Caco-2 (cell line): ENCODE results near the gene PTPN7. TPM values are rescaled to one million over a fixed set of nuclear protein-coding genes. Genes with fewer than 3 reads are reported as not detected.
"Not testable (repeated sequence)": the region's sequence is repeated elsewhere in the genome, so short reads cannot be mapped to it uniquely, and the experiment has no call there.

Source experiments
- BruUV-seq: library from RNA; stranded (reverse); fragments of 400-500 nt; replicated peaks from 2 replicates; lab custom pipeline; 2021; lab: Mats Ljungman, UMichigan
- CTCF ChIA-PET: fragments of 300-600 bp; sonication (Branson Sonifier 250); formaldehyde crosslinking; loops from one replicate; lab custom pipeline; 2022; ENCODE audit warnings: antibody characterized with exemption; lab: Charles Lee
- POLR2A ChIA-PET: fragments of 300-600 bp; sonication (Branson Sonifier 250); formaldehyde crosslinking; loops from one replicate; lab custom pipeline; 2022; ENCODE audit warnings: antibody characterized with exemption; lab: Charles Lee
- DNase-seq, 2 experiments: peaks; one replicate each; pipeline versions ENCODE4 v3.0.0 to v3.0.0-alpha.2; 2020 to 2022
- H3K27me3 ChIP-seq: replicated peaks from 2 replicates; pipeline ENCODE4 v1.6.0; 2011; ENCODE audit warnings: low read length; ENCODE audit not compliant: control insufficient read depth, insufficient read depth
- H3K36me3 ChIP-seq: 2 replicates; pipeline ENCODE4 v1.5.1; 2011; ENCODE audit warnings: low read length; ENCODE audit not compliant: control insufficient read depth, insufficient read depth
- H3K4me1 ChIP-seq: fragments of 250-450 bp; sonication (Bioruptor Pico); 2 replicates; pipeline ENCODE4 v1.5.1; 2020; ENCODE audit warnings: mild to moderate bottlenecking
- H3K4me3 ChIP-seq: 2 replicates; pipeline ENCODE4 v1.5.1; 2011; ENCODE audit warnings: low read depth, mild to moderate bottlenecking, control low read depth, low read length
- H3K9me3 ChIP-seq: fragments of 250-450 bp; sonication (Bioruptor Pico); 2 replicates; pipeline ENCODE4 v1.5.1; 2020; ENCODE audit warnings: mild to moderate bottlenecking, moderate library complexity
- H3K27ac Mint-ChIP-seq: one replicate; pipeline ENCODE4 v1.8.0; 2022; ENCODE audit warnings: mixed read lengths; ENCODE audit not compliant: unreplicated experiment
- H3K27me3 Mint-ChIP-seq: one replicate; pipeline ENCODE4 v1.8.0; 2022; ENCODE audit warnings: mixed read lengths; ENCODE audit not compliant: insufficient read depth, unreplicated experiment
- H3K36me3 Mint-ChIP-seq: one replicate; pipeline ENCODE4 v1.8.0; 2022; ENCODE audit warnings: mild to moderate bottlenecking, mixed read lengths; ENCODE audit not compliant: insufficient read depth, unreplicated experiment
- H3K4me1 Mint-ChIP-seq: one replicate; pipeline ENCODE4 v1.8.0; 2022; ENCODE audit warnings: low read depth, mixed read lengths; ENCODE audit not compliant: unreplicated experiment
- H3K4me3 Mint-ChIP-seq: one replicate; pipeline ENCODE4 v1.8.0; 2022; ENCODE audit warnings: mild to moderate bottlenecking, moderate library complexity, mixed read lengths; ENCODE audit not compliant: unreplicated experiment
- H3K9me3 Mint-ChIP-seq: one replicate; pipeline ENCODE4 v1.8.0; 2022; ENCODE audit warnings: mixed read lengths; ENCODE audit not compliant: unreplicated experiment
- intact Hi-C: fragments of 100-400 bp; cut with micrococcal nuclease; formaldehyde crosslinking; loops from one replicate; pipeline ENCODE4 v1.10.0; 2022; ENCODE audit not compliant: unreplicated experiment
- total RNA-seq: library from RNA; stranded (reverse); gene quantifications from 2 replicates; pipeline ENCODE4 v1.2.3, GENCODE V29; 2022
- TF ChIP-seq, protein P1 (sequence below), 2 experiments: fragments of 200-600 bp in 1 of 2; IDR thresholded peaks; 1 replicate in 1 of 2; 2 replicates in 1 of 2; pipeline versions ENCODE4 v1.5.1 to v1.8.0; 2011 to 2022; ENCODE audit warnings: antibody characterized with exemption in 1 of 2, control low read depth in 1 of 2, inconsistent platforms in 1 of 2, low read depth in 1 of 2, low read length in 1 of 2, mild to moderate bottlenecking in 1 of 2, moderate library complexity in 1 of 2; ENCODE audit not compliant: insufficient read depth in 1 of 2, severe bottlenecking in 1 of 2, unreplicated experiment in 1 of 2

PTPN7 gene
- total RNA-seq, 1 experiment from 2014 or later = not detected

DNA sequence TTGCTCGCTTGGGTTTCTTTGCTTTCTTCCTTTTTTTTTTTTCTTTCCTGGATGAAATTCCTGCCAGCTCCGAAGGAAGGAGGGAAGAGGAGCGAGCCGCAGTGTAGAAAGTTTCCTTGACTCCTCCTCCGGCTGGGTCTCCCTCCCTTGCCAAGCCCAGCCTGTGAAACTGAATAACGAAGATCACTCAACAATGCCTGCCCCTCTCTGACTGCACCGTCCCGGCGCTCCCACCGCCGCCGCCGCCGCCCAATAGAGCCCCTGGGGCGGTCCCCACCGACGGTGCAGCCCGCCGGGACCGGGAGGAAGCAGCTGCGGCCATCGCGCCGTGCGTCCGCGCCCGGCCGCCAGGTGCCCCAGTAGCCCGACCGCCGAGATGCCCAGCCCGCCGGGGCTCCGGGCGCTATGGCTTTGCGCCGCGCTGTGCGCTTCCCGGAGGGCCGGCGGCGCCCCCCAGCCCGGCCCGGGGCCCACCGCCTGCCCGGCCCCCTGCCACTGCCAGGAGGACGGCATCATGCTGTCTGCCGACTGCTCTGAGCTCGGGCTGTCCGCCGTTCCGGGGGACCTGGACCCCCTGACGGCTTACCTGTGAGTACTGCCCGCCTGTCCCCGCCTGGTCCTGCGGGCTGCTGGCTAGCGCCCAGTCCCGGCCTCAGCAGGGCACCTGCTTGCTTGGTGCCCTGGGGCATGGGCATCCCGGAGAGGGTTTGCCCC lies 33.4 kb upstream of the PTPN7 start, which contains the start of gene LGR6:
TSS of gene LGR6 (plus strand) at position 186 of the 714 bp plus-strand sequence. CDS start at position 377, 191 bp downstream.
- Mint-ChIP-seq H3K9me3 (no peaks in the 10 kb centered on the region), H3K4me3 (no peak within 1 kb of the TSS), H3K27me3 (no peaks in the 10 kb centered on the region), H3K36me3 (no peaks in the 10 kb centered on the region), H3K27ac (no peak within 1 kb of the TSS), H3K4me1 (peaks cover 20% of the 10 kb centered on the region)
- intact Hi-C loops = loop anchor here (1.0 kb wide), 1 partner anchor 122 kb away; no protein-coding TSS in a partner anchor
- ChIA-PET POLR2A (interaction anchor here (0.6 kb wide), 1 partner anchor 400 kb away, joined by 3 read pairs; no protein-coding TSS in a partner anchor), CTCF (interaction anchor here (0.5 to 2.4 kb wide), 7 partner anchors 19 to 526 kb away, joined by 3 to 16 read pairs (median 5); no protein-coding TSS in a partner anchor)
- Histone ChIP-seq H3K4me3 (no peak within 1 kb of the TSS), H3K4me1 (peaks cover 21% of the 10 kb centered on the region), H3K36me3 (no peaks in the 10 kb centered on the region), H3K9me3 (no peaks in the 10 kb centered on the region), H3K27me3 (no peaks in the 10 kb centered on the region)
- no TSS peak for BruUV-seq
- TF ChIP-seq, protein P1, sequence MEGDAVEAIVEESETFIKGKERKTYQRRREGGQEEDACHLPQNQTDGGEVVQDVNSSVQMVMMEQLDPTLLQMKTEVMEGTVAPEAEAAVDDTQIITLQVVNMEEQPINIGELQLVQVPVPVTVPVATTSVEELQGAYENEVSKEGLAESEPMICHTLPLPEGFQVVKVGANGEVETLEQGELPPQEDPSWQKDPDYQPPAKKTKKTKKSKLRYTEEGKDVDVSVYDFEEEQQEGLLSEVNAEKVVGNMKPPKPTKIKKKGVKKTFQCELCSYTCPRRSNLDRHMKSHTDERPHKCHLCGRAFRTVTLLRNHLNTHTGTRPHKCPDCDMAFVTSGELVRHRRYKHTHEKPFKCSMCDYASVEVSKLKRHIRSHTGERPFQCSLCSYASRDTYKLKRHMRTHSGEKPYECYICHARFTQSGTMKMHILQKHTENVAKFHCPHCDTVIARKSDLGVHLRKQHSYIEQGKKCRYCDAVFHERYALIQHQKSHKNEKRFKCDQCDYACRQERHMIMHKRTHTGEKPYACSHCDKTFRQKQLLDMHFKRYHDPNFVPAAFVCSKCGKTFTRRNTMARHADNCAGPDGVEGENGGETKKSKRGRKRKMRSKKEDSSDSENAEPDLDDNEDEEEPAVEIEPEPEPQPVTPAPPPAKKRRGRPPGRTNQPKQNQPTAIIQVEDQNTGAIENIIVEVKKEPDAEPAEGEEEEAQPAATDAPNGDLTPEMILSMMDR (IDR thresholded peaks at IDR 0.05; ENCODE audit: insufficient read depth in 1 of 2, low read depth in 1 of 2, low read length in 1 of 2, severe bottlenecking in 1 of 2, unreplicated experiment in 1 of 2) = no peak
- no peak for DNase-seq

DNA sequence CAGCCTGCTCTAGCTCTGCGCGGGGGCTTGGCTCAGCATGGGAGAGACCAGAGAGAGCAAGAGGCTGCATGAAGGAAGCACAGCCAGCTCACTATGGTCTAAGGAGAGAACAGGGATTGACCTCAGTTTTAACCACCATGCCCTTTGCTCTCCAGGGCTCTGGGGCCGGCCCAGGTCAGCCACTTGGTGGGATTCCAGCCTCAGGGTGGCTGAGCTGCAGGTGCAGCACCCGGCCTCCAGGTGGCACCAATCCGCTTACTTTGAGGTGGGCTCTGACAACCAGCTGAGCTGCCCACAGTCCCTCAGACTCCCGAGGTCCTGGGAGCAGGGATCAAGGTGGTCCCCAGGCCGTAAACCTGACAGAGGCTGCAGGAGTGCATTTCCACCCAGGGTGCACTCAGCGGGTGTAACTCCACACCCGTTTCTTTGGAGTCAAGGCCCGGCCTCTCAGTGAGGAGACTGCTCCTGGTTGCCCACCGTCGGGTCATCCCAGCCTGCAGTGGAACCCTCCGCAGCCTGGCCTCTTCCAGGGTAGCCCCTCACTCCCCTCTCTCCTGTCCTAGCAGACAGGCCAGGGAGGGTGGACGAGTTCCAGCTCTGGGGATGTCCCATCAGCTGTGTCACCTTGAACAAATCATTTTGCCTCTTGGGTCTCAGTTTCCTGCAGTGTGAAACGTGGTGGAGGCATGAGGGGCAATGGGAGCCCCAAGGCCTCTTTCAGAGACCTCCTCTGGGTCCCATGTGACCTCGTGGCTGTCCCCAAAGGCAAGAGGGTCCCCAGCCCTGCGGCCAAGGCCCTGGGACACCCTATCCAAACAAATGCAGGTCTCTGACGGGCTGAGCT lies 32.6 kb upstream of the PTPN7 start:
- no peak overlapping the region for H3K27ac Mint-ChIP-seq
- BruUV-seq = no TSS peak
- CTCF ChIA-PET = interaction anchor here (0.5 to 2.4 kb wide), 14 partner anchors 8 to 527 kb away, joined by 3 to 16 read pairs (median 4); no protein-coding TSS in a partner anchor
- no peaks in the 10 kb centered on the region for H3K27me3 Mint-ChIP-seq
- H3K4me1 ChIP-seq = peaks cover 21% of the 10 kb centered on the region
- H3K4me1 Mint-ChIP-seq = peaks cover 17% of the 10 kb centered on the region
- no peaks in the 10 kb centered on the region for H3K36me3 Mint-ChIP-seq
- no peak overlapping the region for H3K4me3 Mint-ChIP-seq
- POLR2A ChIA-PET = interaction anchor here (0.6 kb wide), 1 partner anchor 400 kb away, joined by 3 read pairs; no protein-coding TSS in a partner anchor
- TF ChIP-seq, protein P1 (IDR thresholded peaks at IDR 0.05; ENCODE audit: insufficient read depth in 1 of 2, low read depth in 1 of 2, low read length in 1 of 2, severe bottlenecking in 1 of 2, unreplicated experiment in 1 of 2) = peak; percentile 83 to 85
- H3K9me3 ChIP-seq = no peaks in the 10 kb centered on the region
- H3K4me3 ChIP-seq = no peak overlapping the region
- DNase-seq = peak; percentile 78 to 80
- no peaks in the 10 kb centered on the region for H3K27me3 ChIP-seq
- intact Hi-C loops = loop anchor here (1.0 kb wide), 1 partner anchor 122 kb away; no protein-coding TSS in a partner anchor
- no peaks in the 10 kb centered on the region for H3K36me3 ChIP-seq
- no peaks in the 10 kb centered on the region for H3K9me3 Mint-ChIP-seq

DNA sequence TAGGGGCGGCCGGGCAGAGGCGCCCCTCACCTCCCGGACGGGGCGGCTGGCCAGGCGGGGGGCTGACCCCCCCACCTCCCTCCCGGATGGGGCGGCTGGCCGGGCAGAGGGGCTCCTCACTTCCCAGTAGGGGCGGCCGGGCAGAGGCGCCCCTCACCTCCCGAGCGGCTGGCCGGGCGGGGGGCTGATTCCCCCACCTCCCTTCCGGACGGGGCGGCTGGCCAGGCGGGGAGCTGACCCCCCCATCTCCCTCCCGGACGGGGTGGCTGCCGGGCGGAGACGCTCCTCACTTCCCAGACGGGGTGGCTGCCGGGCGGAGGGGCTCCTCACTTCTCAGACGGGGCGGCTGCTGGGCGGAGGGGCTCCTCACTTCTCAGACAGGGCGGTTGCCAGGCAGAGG lies 31.0 kb upstream of the PTPN7 start:
- H3K9me3 Mint-ChIP-seq, H3K36me3 Mint-ChIP-seq, H3K27me3 Mint-ChIP-seq, POLR2A ChIA-PET, H3K27me3 ChIP-seq, H3K27ac Mint-ChIP-seq, DNase-seq, intact Hi-C loops, H3K9me3 ChIP-seq, BruUV-seq, H3K4me3 Mint-ChIP-seq, H3K4me3 ChIP-seq, H3K36me3 ChIP-seq, CTCF ChIA-PET: not testable (repeated sequence)
- peaks cover 21% of the 10 kb centered on the region for H3K4me1 ChIP-seq
- peaks cover 13% of the 10 kb centered on the region for H3K4me1 Mint-ChIP-seq
